Tibial nerve (tissue), 4 donors: ENCODE data around the gene PLSCR4.

Source experiments
- EP300 ChIP-seq, 2 donors: sonication (generic); formaldehyde crosslinking; IDR thresholded peaks; one replicate each; pipeline ENCODE4 v1.6.1; 2017; ENCODE audit warnings: antibody characterized with exemption in 2 of 2, mild to moderate bottlenecking in 1 of 2
- POLR2A ChIP-seq, 2 donors: fragments of 450-650 bp; IDR thresholded peaks; one replicate each; pipeline ENCODE4 v1.6.1; 2017; ENCODE audit warnings: antibody characterized with exemption in 2 of 2, mild to moderate bottlenecking in 2 of 2, moderate library complexity in 2 of 2
- TF ChIP-seq, protein P1 (sequence below), 5 experiments: fragments of 200-600 bp in 3 of 5; fragments of 450-650 bp in 2 of 5; sonication (generic) in 3 of 5; IDR thresholded peaks; one replicate each; pipeline ENCODE4 v1.5.1; 2016 to 2019; ENCODE audit warnings: antibody characterized with exemption in 5 of 5, mild to moderate bottlenecking in 3 of 5, moderate library complexity in 2 of 5

GRCh38 chr3:146279013-146279412 is 28.1 kb upstream of the PLSCR4 start:
- TF ChIP-seq, protein P1, sequence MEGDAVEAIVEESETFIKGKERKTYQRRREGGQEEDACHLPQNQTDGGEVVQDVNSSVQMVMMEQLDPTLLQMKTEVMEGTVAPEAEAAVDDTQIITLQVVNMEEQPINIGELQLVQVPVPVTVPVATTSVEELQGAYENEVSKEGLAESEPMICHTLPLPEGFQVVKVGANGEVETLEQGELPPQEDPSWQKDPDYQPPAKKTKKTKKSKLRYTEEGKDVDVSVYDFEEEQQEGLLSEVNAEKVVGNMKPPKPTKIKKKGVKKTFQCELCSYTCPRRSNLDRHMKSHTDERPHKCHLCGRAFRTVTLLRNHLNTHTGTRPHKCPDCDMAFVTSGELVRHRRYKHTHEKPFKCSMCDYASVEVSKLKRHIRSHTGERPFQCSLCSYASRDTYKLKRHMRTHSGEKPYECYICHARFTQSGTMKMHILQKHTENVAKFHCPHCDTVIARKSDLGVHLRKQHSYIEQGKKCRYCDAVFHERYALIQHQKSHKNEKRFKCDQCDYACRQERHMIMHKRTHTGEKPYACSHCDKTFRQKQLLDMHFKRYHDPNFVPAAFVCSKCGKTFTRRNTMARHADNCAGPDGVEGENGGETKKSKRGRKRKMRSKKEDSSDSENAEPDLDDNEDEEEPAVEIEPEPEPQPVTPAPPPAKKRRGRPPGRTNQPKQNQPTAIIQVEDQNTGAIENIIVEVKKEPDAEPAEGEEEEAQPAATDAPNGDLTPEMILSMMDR (IDR thresholded peaks at IDR 0.05) = no peak
- TF ChIP-seq POLR2A (IDR thresholded peaks at IDR 0.05) (no peak), EP300 (IDR thresholded peaks at IDR 0.05) (no peak)
